HTR-8/SVneo (cell line): ENCODE data around the gene DGAT2.

Experiments used
- DNase-seq: peaks from one replicate; pipeline ENCODE4 v3.0.0; 2011; ENCODE audit warnings: low spot score, mixed read lengths; ENCODE audit not compliant: insufficient read length
- FAIRE-seq: peaks from 2 replicates; lab custom pipeline; 2011; peaks lifted over from hg19 to GRCh38; lab: Jason Lieb, UNC

Gene DGAT2

GRCh38 chr11:75815345-75816168 is 47.0 kb downstream of the DGAT2 start:
- FAIRE-seq (no peak), DNase-seq (peak; percentile 47)

GRCh38 chr11:75816561-75817239 is 48.1 kb downstream of the DGAT2 start:
- no peak for FAIRE-seq
- DNase-seq, result no peak

GRCh38 chr11:75820645-75821044 is 52.1 kb downstream of the DGAT2 start:
- FAIRE-seq, result no peak
- no peak for DNase-seq

- no peak for FAIRE-seq
- DNase-seq, result no peak
Observed at GRCh38 chr11:75821202-75821601, 52.6 kb downstream of the DGAT2 start.

GRCh38 chr11:75822541-75822940 is 54.0 kb downstream of the DGAT2 start:
- FAIRE-seq (no peak), DNase-seq (no peak)

- FAIRE-seq, result no peak
Observed at GRCh38 chr11:75823415-75823814, 54.8 kb downstream of the DGAT2 start.

GRCh38 chr11:75823946-75824345 is 55.4 kb downstream of the DGAT2 start:
- no peak for DNase-seq
- FAIRE-seq, result no peak

More at GRCh38 chr11:75823415-75823814, 54.8 kb downstream of the DGAT2 start:
- no peak for DNase-seq

GRCh38 chr11:75826461-75827230 is 58.1 kb downstream of the DGAT2 start:
- FAIRE-seq (no peak), DNase-seq (no peak)

GRCh38 chr11:75827562-75827961 is 59.0 kb downstream of the DGAT2 start:
- FAIRE-seq, result no peak
- no peak for DNase-seq

- FAIRE-seq (no peak), DNase-seq (no peak)
Observed at GRCh38 chr11:75831915-75832502, 63.4 kb downstream of the DGAT2 start.

- no peak for FAIRE-seq
- no peak for DNase-seq
Observed at GRCh38 chr11:75834728-75835127, 66.2 kb downstream of the DGAT2 start.

GRCh38 chr11:75836417-75836816 is 67.8 kb downstream of the DGAT2 start:
- no peak for DNase-seq
- FAIRE-seq, result no peak

- DNase-seq (no peak), FAIRE-seq (no peak)
Observed at GRCh38 chr11:75839851-75840250, 71.3 kb downstream of the DGAT2 start.

- DNase-seq, result no peak
- no peak for FAIRE-seq
Observed at GRCh38 chr11:75840522-75840921, 71.9 kb downstream of the DGAT2 start.

GRCh38 chr11:75841739-75842138 is 73.2 kb downstream of the DGAT2 start:
- DNase-seq, result no peak

GRCh38 chr11:75845324-75845723 is 76.7 kb downstream of the DGAT2 start:
- FAIRE-seq (no peak), DNase-seq (no peak)

More at GRCh38 chr11:75841739-75842138, 73.2 kb downstream of the DGAT2 start:
- FAIRE-seq, result no peak

GRCh38 chr11:75849894-75850293 is 81.3 kb downstream of the DGAT2 start:
- no peak for FAIRE-seq
- no peak for DNase-seq

- FAIRE-seq (no peak), DNase-seq (no peak)
Observed at GRCh38 chr11:75850787-75851186, 82.2 kb downstream of the DGAT2 start.
